ENCODE data around the gene JAZF1. TPM values are rescaled to one million over a fixed set of nuclear protein-coding genes. Genes with fewer than 3 reads are reported as not detected.

JAZF1 gene
- total and polyA plus RNA-seq, 10 of the 15 experiments (the other 5 are each of a cell fraction or from before 2014, with no cell fraction given): 0.04 to 0.82 (median 0.15) TPM; not detected in 3

DNA sequence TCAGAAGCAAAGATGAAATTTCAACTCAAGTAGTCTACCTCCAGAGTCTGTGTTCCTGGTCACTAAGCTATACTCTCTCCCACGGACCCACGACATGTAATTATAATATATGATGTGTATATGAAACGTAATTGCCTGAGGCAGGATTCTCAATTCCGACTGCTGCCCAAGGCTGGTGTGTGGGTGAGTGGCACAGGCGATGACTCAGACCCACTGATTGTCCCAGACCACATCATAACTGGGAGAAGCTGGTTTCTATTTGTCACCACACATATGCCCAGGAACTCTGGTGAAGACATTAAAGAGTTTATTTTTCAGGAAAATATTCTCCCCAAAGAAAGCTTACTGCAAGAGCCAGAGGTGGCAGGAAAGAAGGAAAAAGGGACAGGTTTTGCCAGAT, 219.3 kb downstream of the JAZF1 start:
- ChIA-PET CTCF (no interaction called here), SMC1A (ENCODE audit: uncharacterized antibody, unreplicated experiment) (interaction anchor here (1.0 kb wide), 1 partner anchor 99 kb away, joined by 3 read pairs; no protein-coding TSS in a partner anchor), RAD21 (ENCODE audit: unreplicated experiment) (no interaction called here), POLR2A (no interaction called here)
- Histone ChIP-seq H3K36me3 (ENCODE audit: control insufficient read depth in 2 of 2, insufficient read depth in 2 of 2, low read length in 1 of 2) (no peaks in the 10 kb centered on the region), H4K20me1 (ENCODE audit: control insufficient read depth, insufficient read depth) (no peaks in the 10 kb centered on the region), H3K9me3 (replicated peaks; ENCODE audit: control insufficient read depth, insufficient read depth, low read length) (no peaks in the 10 kb centered on the region), H2AFZ (ENCODE audit: control insufficient read depth, low read depth, low read length) (no peak overlapping the region), H3K4me2 (ENCODE audit: control insufficient read depth, insufficient read depth) (no peak overlapping the region), H3K9ac (ENCODE audit: control insufficient read depth, insufficient read depth, low read length) (no peak overlapping the region), H3K4me1 (ENCODE audit: control insufficient read depth, insufficient read depth, low read length) (no peaks in the 10 kb centered on the region), H3K27me3 (replicated peaks in 1 of 2; ENCODE audit: control insufficient read depth in 2 of 2, insufficient read depth in 2 of 2, low read length in 1 of 2) (no peaks in the 10 kb centered on the region; a peak in 3 of 4 replicates), H3K4me3 (no peak overlapping the region), H3K27ac (ENCODE audit: control insufficient read depth, insufficient read depth) (no peak overlapping the region), H3K79me2 (ENCODE audit: control insufficient read depth, insufficient read depth, low read length) (no peaks in the 10 kb centered on the region)
- DNase-seq (ENCODE audit: low read depth, low spot score) (no peak), ATAC-seq (no peak), FAIRE-seq (no peak)
- no TSS peak for BruUV-seq (replicated peaks)
- TF ChIP-seq, protein P1, sequence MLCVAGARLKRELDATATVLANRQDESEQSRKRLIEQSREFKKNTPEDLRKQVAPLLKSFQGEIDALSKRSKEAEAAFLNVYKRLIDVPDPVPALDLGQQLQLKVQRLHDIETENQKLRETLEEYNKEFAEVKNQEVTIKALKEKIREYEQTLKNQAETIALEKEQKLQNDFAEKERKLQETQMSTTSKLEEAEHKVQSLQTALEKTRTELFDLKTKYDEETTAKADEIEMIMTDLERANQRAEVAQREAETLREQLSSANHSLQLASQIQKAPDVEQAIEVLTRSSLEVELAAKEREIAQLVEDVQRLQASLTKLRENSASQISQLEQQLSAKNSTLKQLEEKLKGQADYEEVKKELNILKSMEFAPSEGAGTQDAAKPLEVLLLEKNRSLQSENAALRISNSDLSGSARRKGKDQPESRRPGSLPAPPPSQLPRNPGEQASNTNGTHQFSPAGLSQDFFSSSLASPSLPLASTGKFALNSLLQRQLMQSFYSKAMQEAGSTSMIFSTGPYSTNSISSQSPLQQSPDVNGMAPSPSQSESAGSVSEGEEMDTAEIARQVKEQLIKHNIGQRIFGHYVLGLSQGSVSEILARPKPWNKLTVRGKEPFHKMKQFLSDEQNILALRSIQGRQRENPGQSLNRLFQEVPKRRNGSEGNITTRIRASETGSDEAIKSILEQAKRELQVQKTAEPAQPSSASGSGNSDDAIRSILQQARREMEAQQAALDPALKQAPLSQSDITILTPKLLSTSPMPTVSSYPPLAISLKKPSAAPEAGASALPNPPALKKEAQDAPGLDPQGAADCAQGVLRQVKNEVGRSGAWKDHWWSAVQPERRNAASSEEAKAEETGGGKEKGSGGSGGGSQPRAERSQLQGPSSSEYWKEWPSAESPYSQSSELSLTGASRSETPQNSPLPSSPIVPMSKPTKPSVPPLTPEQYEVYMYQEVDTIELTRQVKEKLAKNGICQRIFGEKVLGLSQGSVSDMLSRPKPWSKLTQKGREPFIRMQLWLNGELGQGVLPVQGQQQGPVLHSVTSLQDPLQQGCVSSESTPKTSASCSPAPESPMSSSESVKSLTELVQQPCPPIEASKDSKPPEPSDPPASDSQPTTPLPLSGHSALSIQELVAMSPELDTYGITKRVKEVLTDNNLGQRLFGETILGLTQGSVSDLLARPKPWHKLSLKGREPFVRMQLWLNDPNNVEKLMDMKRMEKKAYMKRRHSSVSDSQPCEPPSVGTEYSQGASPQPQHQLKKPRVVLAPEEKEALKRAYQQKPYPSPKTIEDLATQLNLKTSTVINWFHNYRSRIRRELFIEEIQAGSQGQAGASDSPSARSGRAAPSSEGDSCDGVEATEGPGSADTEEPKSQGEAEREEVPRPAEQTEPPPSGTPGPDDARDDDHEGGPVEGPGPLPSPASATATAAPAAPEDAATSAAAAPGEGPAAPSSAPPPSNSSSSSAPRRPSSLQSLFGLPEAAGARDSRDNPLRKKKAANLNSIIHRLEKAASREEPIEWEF (IDR thresholded peaks at IDR 0.05; ENCODE audit: insufficient replicate concordance, low read depth, low read length): no peak
- TF ChIP-seq RAD21 (IDR thresholded peaks at IDR 0.05; ENCODE audit: insufficient read depth, low read depth, low read length) (no peak), ZNF592 (IDR thresholded peaks at IDR 0.05) (no peak), TCF7 (IDR thresholded peaks at IDR 0.05; ENCODE audit: borderline replicate concordance) (no peak), FOXM1 (IDR thresholded peaks at IDR 0.05; ENCODE audit: low read depth, low read length) (no peak), NBN (IDR thresholded peaks at IDR 0.05) (no peak), RAD51 (IDR thresholded peaks at IDR 0.05) (no peak), NR2F1 (conservative IDR thresholded peaks at IDR 0.05) (no peak), STAT1 (conservative IDR thresholded peaks at IDR 0.05) (no peak), SREBF2 (IDR thresholded peaks at IDR 0.05; ENCODE audit: low read length) (no peak), POLR2A (IDR thresholded peaks at IDR 0.05; ENCODE audit: low read depth, low read length) (no peak)
- TF ChIP-seq, protein P2, sequence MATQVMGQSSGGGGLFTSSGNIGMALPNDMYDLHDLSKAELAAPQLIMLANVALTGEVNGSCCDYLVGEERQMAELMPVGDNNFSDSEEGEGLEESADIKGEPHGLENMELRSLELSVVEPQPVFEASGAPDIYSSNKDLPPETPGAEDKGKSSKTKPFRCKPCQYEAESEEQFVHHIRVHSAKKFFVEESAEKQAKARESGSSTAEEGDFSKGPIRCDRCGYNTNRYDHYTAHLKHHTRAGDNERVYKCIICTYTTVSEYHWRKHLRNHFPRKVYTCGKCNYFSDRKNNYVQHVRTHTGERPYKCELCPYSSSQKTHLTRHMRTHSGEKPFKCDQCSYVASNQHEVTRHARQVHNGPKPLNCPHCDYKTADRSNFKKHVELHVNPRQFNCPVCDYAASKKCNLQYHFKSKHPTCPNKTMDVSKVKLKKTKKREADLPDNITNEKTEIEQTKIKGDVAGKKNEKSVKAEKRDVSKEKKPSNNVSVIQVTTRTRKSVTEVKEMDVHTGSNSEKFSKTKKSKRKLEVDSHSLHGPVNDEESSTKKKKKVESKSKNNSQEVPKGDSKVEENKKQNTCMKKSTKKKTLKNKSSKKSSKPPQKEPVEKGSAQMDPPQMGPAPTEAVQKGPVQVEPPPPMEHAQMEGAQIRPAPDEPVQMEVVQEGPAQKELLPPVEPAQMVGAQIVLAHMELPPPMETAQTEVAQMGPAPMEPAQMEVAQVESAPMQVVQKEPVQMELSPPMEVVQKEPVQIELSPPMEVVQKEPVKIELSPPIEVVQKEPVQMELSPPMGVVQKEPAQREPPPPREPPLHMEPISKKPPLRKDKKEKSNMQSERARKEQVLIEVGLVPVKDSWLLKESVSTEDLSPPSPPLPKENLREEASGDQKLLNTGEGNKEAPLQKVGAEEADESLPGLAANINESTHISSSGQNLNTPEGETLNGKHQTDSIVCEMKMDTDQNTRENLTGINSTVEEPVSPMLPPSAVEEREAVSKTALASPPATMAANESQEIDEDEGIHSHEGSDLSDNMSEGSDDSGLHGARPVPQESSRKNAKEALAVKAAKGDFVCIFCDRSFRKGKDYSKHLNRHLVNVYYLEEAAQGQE (IDR thresholded peaks at IDR 0.05; ENCODE audit: low read depth, low read length): no peak
- intact Hi-C loops (cut with micrococcal nuclease; ENCODE audit: unreplicated experiment) (no loop called here), in situ Hi-C loops (cut with MboI) (no loop called here)
- 48% methylated on average over 5 of the region's 5 CpGs for WGBS (ENCODE audit: insufficient coverage, insufficient replicate concordance, low lambda C conversion rate, missing lambda C conversion rate)
